G401.6 (cell line): ENCODE data around the gene CTIF.

Experiments
- FAIRE-seq: peaks from 2 replicates; lab custom pipeline; 2012; peaks lifted over from hg19 to GRCh38; lab: Jason Lieb, UNC

CTIF gene

DNA sequence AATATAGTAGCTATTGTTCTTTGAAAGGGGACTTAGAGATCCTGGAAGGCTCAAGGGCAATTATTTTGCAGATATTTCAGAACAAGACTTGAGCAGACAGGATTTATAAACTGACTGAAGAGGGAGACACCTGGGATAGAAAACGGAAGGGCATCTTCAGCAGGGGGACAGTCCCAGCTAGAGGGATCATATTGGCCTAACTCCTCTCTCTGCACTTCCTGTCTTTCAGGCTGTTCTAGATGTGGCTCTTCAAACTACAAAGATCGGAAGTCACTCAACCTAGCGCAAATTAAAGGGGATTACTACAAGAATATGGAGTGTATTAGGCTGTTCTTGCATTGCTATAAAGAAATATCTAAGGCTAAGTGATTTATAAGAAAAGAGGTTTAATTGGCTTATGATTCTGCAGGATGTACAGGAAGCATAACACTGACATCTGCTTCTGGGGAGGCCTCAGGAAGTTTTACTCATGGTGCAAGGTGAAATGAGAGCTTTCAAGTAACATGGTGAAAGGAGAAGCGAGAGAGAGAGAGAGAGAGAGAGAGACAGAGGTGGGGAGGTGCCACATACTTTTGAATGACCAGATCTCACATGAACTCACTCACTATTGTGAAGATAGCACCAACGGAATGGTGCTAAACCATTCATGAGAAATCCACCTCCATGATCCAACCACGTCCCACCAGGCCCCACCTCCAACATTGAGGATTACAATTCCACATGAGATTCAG, 5.3 kb upstream of the CTIF start:
- no peak for FAIRE-seq

DNA sequence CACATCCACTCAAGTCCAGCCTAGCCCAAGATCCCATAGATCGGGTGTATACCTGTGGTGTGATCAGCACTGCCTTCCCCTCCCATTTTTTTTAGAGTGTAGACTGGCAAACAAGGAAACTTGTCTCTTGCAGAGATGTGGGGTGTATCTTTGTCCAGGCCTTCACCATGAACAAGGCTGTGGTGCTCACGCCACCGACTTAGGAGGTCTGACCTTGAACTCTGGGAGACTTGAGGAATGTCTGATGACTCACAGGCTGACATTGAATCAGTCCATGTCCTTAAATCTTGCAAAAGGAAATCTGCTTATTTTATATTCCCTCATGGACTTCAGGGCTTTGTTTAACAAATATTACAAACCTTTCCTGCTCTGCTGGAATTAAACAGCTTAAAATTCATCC, 4.5 kb upstream of the CTIF start:
- FAIRE-seq = no peak

DNA sequence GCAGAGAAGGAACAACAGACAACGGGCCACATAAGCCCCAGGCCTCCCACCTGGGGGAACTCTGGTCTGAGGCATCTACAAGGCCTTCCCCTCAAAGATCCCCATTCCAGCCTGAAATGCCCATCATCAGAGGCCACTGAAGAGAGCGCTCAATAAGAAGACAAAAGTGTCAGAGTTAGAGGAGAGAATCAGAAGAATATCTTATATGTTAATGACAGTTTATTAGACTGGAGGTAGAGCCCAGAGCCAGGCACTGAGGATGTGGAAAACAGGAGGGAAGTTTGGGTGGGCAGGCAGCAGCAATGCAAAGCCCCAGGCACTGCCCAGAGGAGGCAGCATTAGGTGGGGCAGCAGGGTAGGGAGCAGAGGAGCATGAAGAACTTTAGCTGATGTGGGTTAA, 2.9 kb upstream of the CTIF start:
- FAIRE-seq = no peak

DNA sequence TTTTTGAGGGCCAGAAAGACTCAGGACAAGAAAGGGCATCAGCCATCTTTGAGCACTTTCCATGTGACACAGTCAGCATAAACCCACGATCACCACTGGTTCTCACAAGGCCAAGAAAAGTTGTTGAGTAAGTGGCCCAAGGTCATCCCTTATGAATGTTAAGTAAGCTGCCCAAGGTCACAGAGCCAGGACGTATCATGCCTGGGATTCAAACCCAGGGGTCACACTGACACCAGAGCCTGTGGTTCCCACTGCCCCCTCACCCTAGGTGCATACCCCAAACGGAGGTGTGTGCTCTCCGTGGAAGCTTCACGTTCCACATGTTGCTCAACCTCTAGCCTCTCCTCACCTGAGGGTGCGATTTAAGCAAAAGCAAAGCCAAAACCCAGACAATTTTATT, 2.3 kb upstream of the CTIF start:
- FAIRE-seq = no peak

DNA sequence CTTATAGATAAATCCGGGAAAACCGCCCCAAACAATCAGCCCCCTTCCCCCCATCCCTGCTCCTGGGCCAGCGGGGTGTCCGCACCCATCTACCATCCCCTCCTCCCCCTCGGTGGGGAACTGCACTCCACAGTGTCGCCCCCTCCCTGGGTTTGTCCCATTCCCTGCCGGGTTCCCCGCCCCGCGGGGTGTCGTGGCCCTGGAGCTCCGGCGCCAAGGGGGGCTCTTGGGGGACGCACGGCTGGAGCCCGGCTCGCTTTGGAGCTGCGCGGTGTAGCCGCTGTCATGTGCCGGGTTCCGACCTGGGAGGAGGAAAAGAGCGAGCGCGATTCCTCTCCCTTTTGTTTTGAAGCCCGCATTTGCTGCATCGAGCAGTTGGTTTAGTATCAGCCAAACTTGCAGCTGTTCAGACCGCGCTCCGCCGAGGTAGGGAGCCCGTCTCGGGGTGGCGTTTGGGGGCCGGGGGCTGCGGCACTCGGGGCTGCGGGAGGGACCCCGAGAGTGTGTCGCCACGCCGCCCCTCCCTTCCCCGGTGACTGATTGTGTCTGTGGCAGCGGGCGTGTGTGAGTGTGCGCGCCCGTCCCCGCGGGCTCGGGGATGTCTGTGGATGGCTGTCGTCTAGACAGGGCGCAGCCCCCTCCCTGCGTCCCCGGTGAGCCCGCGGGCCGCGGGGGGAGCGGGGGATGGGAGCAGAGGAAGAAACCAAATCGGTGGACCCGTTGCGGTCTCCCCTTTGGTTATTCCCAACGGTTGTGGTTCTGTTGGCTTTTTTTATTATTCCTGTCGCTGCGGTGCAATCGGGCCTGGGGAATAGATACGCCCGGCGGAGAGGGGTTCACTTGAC, 797 bp downstream of the CTIF start:
- FAIRE-seq = no peak

DNA sequence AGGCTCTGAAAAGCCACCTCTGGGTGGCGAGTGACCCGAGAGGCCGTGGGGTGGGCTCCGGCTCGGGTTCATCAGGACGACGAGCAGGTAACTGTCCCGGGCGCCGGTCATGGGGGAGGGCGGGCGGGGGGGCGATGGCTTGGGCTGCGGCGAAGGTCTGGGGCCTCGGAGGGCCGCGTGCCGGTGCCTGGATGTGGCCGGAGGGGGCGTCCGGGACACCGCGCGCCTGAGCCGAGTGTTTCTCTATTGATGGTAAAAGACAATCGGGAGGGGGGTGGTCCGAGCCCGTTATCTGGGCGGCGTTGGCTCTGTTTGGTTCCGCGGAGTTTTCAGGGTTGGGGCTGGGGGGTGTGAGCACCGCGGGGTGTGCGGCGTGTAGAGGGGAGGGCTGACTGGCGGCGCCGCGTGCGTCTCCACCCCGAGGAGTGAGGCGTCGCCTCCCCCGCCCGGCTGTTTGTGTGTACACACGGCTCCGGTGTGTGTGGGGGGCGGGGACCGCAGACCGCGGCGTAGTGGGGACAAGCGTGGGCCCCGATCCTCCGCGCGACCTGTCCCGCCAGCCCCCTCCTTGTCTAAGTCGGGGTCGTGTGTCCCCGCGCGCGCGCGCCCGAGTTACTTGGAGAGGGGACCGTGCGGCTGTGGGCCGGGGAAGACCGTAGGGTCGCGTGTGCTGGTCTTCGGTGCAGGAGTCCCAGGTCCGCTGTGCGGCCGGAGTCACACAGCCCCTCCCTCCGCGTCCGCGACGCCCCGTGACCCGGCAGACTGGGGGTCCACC, 1.6 kb downstream of the CTIF start:
- FAIRE-seq = no peak

DNA sequence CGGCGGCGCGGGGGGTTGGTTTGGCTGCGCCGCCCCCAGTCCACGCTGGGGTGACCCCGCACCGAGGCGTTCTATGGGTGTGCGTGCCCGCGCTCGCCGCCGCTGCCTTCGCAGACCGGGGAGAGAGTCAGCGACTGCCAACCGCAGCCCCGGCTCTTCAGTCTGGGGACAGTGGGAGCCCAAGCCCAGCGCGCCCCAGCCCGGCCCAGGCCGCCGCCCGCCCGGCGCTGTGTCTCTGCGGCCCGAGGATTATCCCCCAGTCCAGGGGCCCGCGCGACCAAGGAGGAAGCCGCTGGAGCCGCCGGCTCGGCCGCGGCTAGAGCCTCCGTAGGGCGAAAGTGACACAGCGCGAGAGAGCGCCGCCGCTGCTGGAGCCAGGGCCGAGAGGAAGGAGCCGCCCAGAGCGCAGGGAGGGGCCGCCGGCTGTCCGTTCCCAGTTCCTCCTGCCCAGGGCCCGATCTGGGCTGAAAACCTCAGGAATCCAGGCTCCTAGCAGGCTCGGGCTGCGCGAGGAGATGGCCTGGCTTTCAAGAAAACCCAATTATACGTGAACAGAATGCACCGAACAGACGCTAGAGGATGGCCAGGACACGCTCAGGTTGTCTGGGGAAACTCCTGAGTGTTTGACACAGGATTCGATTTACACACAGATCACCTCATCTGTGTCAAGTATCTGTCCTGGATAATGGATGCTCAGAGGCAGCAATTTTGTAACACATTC, 2.4 kb downstream of the CTIF start:
- no peak for FAIRE-seq

DNA sequence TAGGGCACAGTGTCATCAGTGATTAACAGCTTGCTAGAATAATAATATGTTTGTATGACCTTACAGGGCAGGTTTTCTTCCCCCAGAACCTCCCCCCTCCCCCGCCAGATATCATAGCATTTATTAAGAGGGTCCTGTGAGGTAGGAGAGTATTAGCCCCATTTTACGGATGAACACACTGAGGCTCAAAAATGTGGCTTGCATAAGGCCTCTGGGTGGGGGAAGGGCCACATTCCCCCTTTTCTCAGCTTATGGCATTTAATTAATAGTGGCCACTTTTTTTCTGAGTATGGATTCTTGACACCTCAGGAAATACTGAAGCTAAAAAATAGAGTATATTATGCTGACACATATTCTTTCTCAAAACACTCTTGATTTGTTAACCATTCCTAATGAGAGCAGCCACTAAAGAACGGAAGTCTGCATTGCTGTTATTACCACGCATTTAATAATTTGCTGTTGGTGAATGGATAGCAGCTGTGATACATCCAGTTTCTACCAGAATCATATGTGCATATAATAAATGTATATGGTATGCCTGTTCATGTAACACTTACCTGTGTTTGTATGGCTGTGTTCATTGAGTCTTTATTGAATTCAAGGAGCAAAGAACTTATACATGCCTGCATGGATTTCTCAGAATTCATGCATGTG, 3.0 kb downstream of the CTIF start:
- FAIRE-seq = no peak

DNA sequence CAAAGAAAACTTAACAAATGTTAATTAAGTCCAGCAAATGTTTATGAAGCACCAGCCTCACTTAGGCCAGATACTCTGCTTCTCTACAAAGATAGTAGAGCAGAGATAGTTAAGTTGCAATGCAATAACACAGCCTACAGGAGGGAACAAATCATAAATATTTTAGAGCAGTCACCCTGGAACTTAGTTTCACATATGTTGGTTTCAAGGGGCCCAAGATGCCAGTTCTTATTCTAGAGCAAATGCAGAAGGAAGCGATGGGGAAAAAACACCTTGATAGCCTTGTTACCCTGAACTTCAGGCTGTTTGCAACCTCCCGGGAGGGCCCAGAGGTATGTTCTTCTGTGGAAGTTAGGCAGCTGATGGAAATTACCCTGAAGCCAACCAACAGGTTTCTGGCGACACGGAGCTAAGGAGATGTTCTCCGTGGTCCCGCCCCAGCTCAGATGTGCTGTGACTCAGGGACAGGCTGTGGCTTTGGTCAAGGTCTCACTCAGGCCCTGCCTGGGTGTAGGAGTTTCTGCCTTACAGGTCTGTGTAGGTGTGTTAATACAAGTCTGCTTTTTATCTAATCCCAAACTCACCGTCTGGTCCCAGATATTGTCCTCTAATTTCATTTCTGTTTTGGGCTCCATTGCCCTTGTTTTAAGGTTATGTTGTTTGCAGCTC, 3.8 kb downstream of the CTIF start:
- FAIRE-seq = no peak

DNA sequence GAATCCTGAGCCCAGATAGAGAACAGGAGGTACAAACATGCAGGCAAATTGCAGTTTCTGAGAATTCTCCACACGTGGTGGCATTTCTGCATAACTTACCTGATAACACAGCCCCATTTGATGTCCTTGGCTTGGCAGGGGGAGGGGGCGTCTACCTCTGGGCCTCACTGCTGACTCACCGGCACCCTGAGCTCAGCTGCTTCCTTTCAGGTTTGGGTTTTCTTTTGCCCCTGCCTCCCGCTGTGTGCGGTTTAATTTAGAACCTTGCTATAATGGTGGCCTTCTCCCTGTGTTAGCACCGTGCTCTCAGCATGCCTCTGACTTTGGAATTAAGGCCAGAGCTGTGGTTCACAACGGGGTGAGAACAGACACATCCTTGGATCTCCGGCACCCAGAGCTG, 4.4 kb downstream of the CTIF start:
- no peak for FAIRE-seq

DNA sequence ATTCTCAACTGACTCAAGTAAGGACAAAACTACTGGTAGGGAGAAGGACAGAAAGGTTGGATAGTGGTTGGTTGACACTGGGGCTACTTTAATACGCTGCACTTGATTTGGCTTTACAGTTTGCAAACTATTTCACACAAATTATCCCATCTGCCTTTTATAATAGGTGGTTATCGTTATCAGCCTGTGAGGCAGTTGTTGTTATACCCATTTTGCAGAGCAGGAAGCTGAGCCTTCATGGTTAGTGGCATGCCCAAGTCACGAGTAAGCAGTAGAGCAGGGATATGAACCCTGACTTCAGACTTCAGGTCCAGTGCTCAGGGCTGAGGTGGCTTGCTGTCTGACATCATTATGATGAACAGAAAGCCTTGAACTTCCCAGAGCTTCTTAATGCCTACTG, 5.3 kb downstream of the CTIF start:
- FAIRE-seq = no peak

DNA sequence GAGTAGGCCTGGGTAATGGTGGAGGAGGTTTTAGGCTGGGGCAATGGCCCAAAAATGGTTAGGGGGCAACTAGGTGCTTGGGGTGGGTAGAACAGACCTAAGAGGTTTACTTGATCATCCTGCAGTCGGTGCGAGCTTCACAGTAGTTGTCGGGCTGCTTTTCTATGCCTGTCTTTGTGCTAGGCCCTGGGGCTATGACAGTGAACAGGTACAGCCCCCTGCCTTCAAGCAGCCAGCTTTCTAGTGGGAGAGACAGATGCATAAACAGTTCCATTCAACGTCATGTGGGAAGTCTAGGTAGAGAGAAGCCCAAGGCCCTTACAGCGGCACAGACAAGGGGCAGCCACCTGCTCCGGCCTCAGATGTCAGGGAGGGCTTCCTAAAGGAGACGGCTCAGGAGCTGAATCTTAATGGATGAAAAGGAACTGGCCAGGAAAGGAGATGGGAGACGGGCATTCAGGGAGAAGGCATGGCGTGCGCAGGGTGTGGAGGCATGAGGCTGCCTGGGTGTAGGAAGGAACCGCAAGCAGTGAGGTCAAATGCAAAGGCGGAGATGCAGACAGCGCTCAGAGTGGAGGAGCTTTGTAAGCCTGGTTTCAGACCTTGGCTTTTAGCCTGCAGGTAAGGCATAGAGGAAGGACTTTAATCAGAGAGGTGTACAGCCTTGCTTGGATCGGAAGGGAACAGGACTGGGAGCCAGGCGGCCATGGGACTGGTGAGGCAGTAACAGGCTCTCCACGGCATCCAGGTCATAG, 6.0 kb downstream of the CTIF start:
- no peak for FAIRE-seq

DNA sequence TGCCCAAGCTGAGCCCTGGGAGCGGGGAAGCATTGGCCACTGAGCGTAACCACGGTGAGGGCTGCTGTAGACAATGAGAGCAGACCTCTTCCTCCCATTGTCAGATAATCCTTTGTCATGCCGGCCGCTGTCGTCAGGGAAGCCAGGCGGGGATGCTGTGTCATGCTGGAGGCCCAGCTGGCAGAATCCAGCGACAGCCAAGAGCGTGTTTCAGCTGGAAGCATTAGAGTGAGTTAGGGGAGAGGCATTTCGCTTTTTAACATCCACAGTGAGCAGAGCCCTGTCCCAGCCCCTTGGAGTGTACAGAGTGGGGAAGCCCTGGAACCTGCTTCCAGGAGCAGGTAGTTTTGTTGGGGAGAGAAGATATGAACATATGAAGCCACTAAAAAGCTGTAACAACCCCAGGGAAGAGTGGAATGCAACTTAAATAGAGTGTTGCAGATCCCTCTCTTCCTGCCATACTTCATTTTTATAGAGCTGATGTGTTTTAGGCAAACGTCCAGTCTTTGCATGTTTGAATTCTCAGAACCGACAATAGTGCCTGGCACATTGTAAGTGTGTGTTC, 7.0 kb downstream of the CTIF start:
- no peak for FAIRE-seq

DNA sequence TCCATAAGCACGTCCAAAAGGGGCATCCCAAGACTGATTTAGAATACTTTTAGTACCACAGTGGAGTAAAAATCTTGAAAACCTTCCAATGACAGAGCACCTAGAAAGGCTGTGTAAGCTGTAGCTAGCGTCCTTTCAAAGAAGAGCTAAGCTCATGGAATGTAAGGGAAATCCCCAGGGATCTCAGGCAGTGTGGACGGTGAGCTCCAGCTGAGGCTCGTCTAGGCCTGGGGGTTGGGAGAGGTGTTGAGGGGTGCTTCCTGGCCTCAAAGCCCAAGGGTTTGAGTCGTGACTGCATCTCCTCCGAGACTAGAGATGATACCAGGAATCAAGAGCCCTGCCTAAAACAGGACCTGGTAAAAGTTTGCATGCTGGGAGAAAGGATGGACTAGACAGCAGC, 7.6 kb downstream of the CTIF start:
- FAIRE-seq = no peak

DNA sequence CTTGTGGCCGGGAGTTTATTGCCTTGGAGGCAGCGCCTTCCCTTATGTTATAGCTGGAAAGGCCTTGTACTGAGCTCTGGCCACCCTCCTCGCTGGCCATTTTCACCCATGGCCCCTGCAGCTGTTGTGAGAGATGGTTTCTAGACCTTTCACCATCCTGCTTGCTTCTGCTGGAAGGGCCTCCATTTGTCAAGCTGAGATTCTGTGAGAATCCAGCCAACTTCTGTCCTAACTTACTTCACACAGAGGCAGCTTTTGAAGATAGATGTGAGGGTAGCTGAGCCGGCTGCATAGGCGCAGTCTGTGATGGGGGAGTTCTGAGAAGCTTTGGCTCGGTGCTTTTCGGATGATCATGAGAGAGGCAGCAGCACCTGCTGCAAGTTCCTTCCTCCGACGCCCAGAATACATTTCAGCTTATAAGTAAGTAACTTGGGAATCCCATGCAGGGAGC, 8.7 kb downstream of the CTIF start:
- no peak for FAIRE-seq

DNA sequence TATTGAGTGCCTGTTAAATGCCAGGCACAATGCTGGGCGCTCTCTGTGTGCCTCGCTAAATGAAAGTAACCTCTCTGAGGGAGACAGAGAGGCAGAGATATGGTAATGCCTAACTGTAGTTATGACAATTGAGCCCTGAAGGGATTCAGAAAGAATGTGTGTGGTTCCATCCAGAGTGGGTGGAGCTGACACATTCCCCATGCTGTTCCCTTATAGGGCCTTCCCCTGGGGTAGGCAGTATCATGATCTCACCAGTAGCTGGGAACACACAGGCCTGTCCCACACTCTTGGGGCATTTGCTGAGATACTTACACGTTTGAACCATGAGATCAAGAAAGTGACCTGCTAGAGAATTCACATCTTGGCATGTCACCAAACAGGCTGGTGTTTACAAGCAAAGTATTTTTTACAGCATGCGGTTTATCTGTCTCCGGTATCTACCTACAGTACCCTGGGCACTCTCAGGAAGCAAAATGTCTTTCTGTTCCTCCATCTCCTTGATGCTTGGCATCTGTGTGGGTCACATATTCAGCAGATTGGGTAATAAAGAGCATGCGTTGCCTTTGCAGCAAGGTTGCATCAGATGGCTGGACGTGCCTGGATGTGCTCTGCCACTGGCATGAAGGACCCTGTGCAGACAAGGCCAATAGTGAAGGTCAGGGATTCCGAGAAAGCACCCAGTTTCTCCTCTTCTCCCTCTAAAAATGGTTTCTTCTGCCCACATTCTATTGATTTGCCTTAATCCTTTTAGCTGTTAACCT, 9.4 kb downstream of the CTIF start:
- no peak for FAIRE-seq

DNA sequence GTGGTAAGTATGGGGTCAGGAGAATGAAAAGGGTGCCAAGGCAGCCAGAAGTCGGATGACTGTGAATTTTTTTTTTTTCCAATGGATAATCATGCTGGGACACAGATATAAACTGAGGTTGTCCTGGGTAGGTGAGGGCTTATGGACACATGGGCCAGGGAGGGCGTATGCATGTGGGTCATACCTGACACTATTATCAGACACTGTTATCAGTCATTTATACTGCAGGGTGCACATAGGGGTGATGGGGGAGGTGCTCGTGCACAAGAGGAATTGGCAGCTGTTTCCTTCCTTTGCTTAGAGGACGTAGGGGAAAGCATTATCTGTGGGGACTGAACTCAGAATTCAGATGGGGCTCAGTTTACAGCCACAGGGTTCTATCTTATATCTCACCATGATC, 10.1 kb downstream of the CTIF start:
- FAIRE-seq = no peak

DNA sequence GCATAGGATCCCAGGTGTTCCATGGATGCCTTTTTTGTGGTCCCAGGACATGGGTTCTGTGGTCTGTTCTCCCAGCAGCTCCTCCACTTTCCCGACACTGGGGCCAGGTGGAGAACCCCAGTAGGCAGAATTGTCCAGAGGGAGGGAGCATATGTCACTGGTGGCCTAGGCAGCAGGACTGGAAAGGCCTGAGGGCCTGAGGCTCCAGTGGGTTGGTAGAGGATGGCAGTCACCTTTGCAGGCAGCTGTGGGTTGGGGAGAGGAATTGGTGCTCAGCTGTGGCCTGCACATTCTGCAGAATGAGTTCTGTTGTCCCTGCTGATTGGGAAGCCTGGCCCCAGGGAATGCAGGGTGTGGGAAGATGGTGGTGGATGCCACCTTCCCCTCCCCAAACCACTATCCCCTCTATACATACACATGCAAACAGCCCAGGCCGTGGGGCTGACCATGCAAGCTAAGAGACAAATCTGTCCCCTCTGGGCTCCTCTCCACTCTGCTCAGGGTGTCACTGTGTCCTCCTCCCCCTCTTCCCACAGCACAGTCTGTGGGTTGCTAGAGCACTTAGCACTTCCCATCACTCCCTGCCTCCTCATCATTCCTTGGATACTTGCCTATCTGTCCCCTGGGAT, 11.4 kb downstream of the CTIF start:
- no peak for FAIRE-seq

DNA sequence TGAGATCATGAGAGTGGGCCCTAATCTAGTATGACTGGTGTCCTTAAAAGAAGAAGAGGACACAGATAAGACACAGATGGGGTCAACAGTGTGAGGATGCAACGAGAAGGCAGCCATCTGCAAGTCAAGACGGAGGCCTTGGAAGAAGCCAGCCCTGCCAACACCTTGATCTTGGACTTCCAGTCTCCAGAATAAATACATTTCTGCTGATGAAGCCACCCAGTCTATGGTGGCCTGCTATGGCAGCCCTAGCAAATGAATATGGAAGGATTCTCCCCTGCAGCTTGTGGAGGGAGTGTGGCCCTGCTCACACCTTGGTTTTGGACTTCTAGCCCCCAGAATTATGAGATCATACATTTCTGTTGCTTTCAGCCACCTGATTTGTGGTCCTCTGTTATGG, 12.3 kb downstream of the CTIF start:
- no peak for FAIRE-seq
